DOHH2 (cell line): ENCODE data around the gene USH2A.

ENCODE experiments used
- CTCF ChIP-seq: fragments of 200-600 bp; sonication (generic); IDR thresholded peaks from one replicate; pipeline ENCODE4 v1.5.1; 2014; ENCODE audit warnings: antibody characterized with exemption, mild to moderate bottlenecking, low read depth, low read length; ENCODE audit not compliant: poor library complexity, severe bottlenecking
- EZH2phosphoT487 ChIP-seq: fragments of 200-600 bp; sonication (generic); IDR thresholded peaks from 2 replicates; pipeline ENCODE4 v1.6.1; 2017; ENCODE audit warnings: borderline replicate concordance, mild to moderate bottlenecking, antibody characterized with exemption, low read length, moderate library complexity, mixed read lengths

- TF ChIP-seq CTCF (no peak), EZH2phosphoT487 (no peak)
Observed at GRCh38 chr1:215875236-215875635, 548.0 kb downstream of the USH2A start.
